K562 (cell line): ENCODE data around the gene LY6G6F. TPM values are rescaled to one million over a fixed set of nuclear protein-coding genes. Genes with fewer than 3 reads are reported as not detected.

Experiments
- ESRRA ChIP-seq: fragments of 450-650 bp; IDR thresholded peaks from 2 replicates; pipeline ENCODE4 v1.6.1; 2014; ENCODE audit warnings: low read depth, mild to moderate bottlenecking, moderate library complexity, borderline replicate concordance
- MEF2A ChIP-seq: IDR thresholded peaks from 2 replicates; pipeline ENCODE4 v1.6.1; 2011; ENCODE audit warnings: low read depth, mild to moderate bottlenecking, low read length, moderate library complexity; ENCODE audit not compliant: control insufficient read depth
- MITF ChIP-seq: IDR thresholded peaks from 2 replicates; pipeline ENCODE4 v1.6.1; 2014; ENCODE audit warnings: antibody characterized with exemption
- PHTF2 ChIP-seq: fragments of 250-450 bp; sonication (Bioruptor Pico); IDR thresholded peaks from 2 replicates; pipeline ENCODE4 v1.5.0; 2021; ENCODE audit warnings: mild to moderate bottlenecking
- PML ChIP-seq: IDR thresholded peaks from 2 replicates; pipeline ENCODE4 v1.6.1; 2012; ENCODE audit warnings: low read length, inconsistent platforms
- SMC3 ChIP-seq: conservative IDR thresholded peaks from 2 replicates; pipeline ENCODE4 v1.6.1; 2011; ENCODE audit warnings: low read depth, low read length, improper control_type of control experiment; ENCODE audit not compliant: insufficient read depth
- STAT5B ChIP-seq: fragments of 250-450 bp; sonication (Bioruptor Pico); IDR thresholded peaks from 2 replicates; pipeline ENCODE4 v1.8.0; 2021; ENCODE audit warnings: mild to moderate bottlenecking, inconsistent platforms
- THAP12 ChIP-seq: fragments of 250-450 bp; sonication (Bioruptor Pico); IDR thresholded peaks from 2 replicates; pipeline ENCODE4 v1.9.0; 2021; ENCODE audit warnings: mild to moderate bottlenecking, inconsistent platforms
- ZBTB1 ChIP-seq: sonication (generic); formaldehyde crosslinking; IDR thresholded peaks from 2 replicates; pipeline ENCODE4 v1.8.1; 2023; ENCODE audit warnings: missing genetic modification reagents, low read depth, mild to moderate bottlenecking, borderline replicate concordance
- ZNF175 ChIP-seq: fragments of 200-800 bp; sonication (Bioruptor generic); IDR thresholded peaks from 2 replicates; pipeline ENCODE4 v1.6.1; 2016; ENCODE audit warnings: low read depth, mild to moderate bottlenecking, missing genetic modification characterization, missing compliant biosample characterization
- ZNF3 ChIP-seq: fragments of 250-450 bp; sonication (Bioruptor Pico); IDR thresholded peaks from 2 replicates; pipeline ENCODE4 v1.5.0; 2021; ENCODE audit warnings: mild to moderate bottlenecking, moderate library complexity
- ZNF444 ChIP-seq: fragments of 250-450 bp; sonication (Bioruptor Pico); IDR thresholded peaks from 2 replicates; pipeline ENCODE4 v1.4.0; 2020; ENCODE audit warnings: mild to moderate bottlenecking, moderate library complexity
- ZNF707 ChIP-seq: fragments of 250-450 bp; sonication (Bioruptor Pico); conservative IDR thresholded peaks from 2 replicates; pipeline ENCODE4 v1.8.0; 2022; ENCODE audit warnings: inconsistent platforms, mild to moderate bottlenecking, moderate library complexity
- polyA plus RNA-seq, 8 experiments: library from polyadenylated mRNA; depleted of rRNA in 4 of 8; stranded (reverse) in 5 of 8; unstranded in 3 of 8; fragments of >200 nt; fragmentation: Nextera tagmentation in 2 of 8; fragmentation: Illumina TruSeq in 1 of 8; extraction: Ambion mirVana in 2 of 8; extraction: Trizol in 1 of 8; gene quantifications; 2 replicates each; pipeline versions ENCODE4 v1.2.1 to v1.2.3, GENCODE V29; 2011 to 2014; ENCODE audit warnings: inconsistent platforms in 1 of 8, missing spikeins in 1 of 8
- total RNA-seq, 7 experiments: library from RNA; depleted of rRNA in 6 of 7; stranded (reverse); fragments of >200 nt in 6 of 7; fragmentation: Illumina TruSeq in 2 of 7; extraction: Trizol in 2 of 7; gene quantifications; 2 replicates each; pipeline versions ENCODE4 v1.2.1 to v1.2.3, GENCODE V29; 2011 to 2021; ENCODE audit warnings: low replicate concordance in 1 of 7
- TF ChIP-seq, protein P1 (sequence below): fragments of 450-650 bp; IDR thresholded peaks from 2 replicates; pipeline ENCODE4 v1.6.1; 2016
- TF ChIP-seq, protein P2 (sequence below): fragments of 450-650 bp; IDR thresholded peaks from 2 replicates; pipeline ENCODE4 v1.6.1; 2018; ENCODE audit not compliant: partially characterized antibody
- TF ChIP-seq, protein P3 (sequence below): sonication (generic); formaldehyde crosslinking; IDR thresholded peaks from 2 replicates; pipeline ENCODE4 v1.8.1; 2023; ENCODE audit warnings: mild to moderate bottlenecking, missing genetic modification reagents

Gene LY6G6F
- total and polyA plus RNA-seq, 9 of the 15 experiments (the other 6 are each of a cell fraction or from before 2014, with no cell fraction given): 0.14 to 0.50 (median 0.28) TPM; not detected in 2

- TF ChIP-seq, protein P1, sequence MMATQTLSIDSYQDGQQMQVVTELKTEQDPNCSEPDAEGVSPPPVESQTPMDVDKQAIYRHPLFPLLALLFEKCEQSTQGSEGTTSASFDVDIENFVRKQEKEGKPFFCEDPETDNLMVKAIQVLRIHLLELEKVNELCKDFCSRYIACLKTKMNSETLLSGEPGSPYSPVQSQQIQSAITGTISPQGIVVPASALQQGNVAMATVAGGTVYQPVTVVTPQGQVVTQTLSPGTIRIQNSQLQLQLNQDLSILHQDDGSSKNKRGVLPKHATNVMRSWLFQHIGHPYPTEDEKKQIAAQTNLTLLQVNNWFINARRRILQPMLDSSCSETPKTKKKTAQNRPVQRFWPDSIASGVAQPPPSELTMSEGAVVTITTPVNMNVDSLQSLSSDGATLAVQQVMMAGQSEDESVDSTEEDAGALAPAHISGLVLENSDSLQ: peak; percentile 91
- TF ChIP-seq MITF (peak; percentile 56; the same call in 1 of the 2 replicates), MEF2A (peak; percentile 3; the same call in 1 of the 2 replicates), ZNF175 (CRISPR knock-in tag) (no peak), ESRRA (peak; percentile 87), ZNF3 (CRISPR knock-in tag) (no peak), STAT5B (CRISPR knock-in tag) (no peak), ZNF707 (CRISPR knock-in tag) (0 out of 2 replicates have a peak, but pooled peaks have one; percentile 19), ZNF444 (peak; percentile 34; the same call in 1 of the 2 replicates), PML (peak; percentile 91), THAP12 (peak; percentile 97), SMC3 (no peak), PHTF2 (no peak), ZBTB1 (peak; percentile 87)
- TF ChIP-seq, protein P2, sequence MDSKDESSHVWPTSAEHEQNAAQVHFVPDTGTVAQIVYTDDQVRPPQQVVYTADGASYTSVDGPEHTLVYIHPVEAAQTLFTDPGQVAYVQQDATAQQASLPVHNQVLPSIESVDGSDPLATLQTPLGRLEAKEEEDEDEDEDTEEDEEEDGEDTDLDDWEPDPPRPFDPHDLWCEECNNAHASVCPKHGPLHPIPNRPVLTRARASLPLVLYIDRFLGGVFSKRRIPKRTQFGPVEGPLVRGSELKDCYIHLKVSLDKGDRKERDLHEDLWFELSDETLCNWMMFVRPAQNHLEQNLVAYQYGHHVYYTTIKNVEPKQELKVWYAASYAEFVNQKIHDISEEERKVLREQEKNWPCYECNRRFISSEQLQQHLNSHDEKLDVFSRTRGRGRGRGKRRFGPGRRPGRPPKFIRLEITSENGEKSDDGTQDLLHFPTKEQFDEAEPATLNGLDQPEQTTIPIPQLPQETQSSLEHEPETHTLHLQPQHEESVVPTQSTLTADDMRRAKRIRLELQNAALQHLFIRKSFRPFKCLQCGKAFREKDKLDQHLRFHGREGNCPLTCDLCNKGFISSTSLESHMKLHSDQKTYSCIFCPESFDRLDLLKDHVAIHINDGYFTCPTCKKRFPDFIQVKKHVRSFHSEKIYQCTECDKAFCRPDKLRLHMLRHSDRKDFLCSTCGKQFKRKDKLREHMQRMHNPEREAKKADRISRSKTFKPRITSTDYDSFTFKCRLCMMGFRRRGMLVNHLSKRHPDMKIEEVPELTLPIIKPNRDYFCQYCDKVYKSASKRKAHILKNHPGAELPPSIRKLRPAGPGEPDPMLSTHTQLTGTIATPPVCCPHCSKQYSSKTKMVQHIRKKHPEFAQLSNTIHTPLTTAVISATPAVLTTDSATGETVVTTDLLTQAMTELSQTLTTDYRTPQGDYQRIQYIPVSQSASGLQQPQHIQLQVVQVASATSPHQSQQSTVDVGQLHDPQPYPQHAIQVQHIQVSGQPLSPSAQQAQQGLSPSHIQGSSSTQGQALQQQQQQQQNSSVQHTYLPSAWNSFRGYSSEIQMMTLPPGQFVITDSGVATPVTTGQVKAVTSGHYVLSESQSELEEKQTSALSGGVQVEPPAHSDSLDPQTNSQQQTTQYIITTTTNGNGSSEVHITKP: no peak
- TF ChIP-seq, protein P3, sequence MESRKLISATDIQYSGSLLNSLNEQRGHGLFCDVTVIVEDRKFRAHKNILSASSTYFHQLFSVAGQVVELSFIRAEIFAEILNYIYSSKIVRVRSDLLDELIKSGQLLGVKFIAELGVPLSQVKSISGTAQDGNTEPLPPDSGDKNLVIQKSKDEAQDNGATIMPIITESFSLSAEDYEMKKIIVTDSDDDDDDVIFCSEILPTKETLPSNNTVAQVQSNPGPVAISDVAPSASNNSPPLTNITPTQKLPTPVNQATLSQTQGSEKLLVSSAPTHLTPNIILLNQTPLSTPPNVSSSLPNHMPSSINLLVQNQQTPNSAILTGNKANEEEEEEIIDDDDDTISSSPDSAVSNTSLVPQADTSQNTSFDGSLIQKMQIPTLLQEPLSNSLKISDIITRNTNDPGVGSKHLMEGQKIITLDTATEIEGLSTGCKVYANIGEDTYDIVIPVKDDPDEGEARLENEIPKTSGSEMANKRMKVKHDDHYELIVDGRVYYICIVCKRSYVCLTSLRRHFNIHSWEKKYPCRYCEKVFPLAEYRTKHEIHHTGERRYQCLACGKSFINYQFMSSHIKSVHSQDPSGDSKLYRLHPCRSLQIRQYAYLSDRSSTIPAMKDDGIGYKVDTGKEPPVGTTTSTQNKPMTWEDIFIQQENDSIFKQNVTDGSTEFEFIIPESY: no peak
Observed at GRCh38 chr6:31665501-31666336, 40.9 kb upstream of the LY6G6F start, which contains the start of gene CSNK2B (continued).
